C4-2B (cell line): ENCODE measurements around the gene TFPT.
"Not testable (repeated sequence)": the region's sequence is repeated elsewhere in the genome, so short reads cannot be mapped to it uniquely, and the experiment has no call there.

ENCODE experiments used
- H3K27ac ChIP-seq: fragments of 450-650 bp; 2 replicates; pipeline ENCODE4 v1.5.1; 2017
- CTCF ChIP-seq: fragments of 450-650 bp; conservative IDR thresholded peaks from 2 replicates; pipeline ENCODE4 v1.5.1; 2017; ENCODE audit warnings: mild to moderate bottlenecking
- ZFX ChIP-seq: fragments of 450-650 bp; IDR thresholded peaks from 2 replicates; pipeline ENCODE4 v1.6.1; 2017

Gene TFPT

GRCh38 chr19:54100561-54100960 is 14.9 kb downstream of the TFPT start, which contains the start of gene OSCAR:
TSS of gene OSCAR (minus strand) at chr19:54100803. CDS start at chr19:54100792, 11 bp downstream.
- no peak within 1 kb of the TSS for H3K27ac ChIP-seq
- TF ChIP-seq ZFX (no peak), CTCF (no peak)

DNA sequence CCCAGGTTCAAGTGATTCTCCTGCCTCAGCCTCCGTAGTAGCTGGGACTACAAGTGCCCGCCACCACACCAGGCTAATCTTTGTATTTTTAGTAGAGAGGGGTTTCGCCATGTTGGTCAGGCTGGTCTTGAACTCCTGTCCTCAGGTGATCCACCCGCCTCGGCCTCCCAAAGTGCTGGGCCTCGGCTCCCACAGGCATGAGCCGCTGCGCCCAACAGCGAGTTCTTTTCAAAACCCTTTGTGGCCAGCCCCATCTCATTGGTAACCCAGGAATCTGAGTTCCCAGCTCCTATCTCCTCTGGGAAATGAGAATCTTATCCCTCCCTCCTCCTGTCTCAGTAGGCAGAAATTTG is 15.6 kb downstream of the TFPT start:
- not testable (repeated sequence) for H3K27ac ChIP-seq

DNA sequence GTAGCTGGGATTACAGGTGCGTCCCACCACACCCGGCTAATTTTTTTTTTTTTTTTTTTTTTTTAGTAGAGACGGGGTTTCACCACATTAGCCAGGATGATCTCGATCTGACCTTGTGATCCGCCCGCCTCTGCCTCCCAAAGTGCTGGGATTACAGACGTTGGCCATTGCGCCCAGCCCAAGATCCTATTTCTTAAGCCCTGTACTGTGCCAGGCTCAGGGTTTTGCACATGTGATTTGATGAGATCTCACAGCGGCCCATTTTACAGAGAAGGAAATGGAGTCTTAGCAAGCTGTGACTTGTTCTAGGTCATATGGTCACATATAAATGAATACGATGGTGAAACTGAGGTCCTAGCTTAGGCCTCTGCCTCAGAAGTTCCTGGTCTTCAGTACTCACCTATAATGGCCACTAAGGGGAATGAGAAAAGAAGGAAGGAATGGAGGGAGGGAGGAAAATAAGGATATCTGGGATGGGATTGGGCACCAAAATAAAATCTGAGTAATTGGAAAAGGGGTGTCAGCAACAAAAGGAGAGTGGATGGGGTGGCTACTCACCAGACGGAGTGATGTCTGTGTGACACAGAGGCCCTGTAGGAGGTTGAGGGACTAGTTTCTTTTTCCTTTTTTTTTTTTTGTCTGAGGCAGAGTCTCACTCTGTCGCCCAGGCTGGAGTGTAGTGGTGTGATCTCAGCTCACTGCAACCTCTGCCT is 16.1 kb downstream of the TFPT start:
- TF ChIP-seq CTCF (no peak), ZFX (no peak)
- H3K27ac ChIP-seq = no peak overlapping the region

DNA sequence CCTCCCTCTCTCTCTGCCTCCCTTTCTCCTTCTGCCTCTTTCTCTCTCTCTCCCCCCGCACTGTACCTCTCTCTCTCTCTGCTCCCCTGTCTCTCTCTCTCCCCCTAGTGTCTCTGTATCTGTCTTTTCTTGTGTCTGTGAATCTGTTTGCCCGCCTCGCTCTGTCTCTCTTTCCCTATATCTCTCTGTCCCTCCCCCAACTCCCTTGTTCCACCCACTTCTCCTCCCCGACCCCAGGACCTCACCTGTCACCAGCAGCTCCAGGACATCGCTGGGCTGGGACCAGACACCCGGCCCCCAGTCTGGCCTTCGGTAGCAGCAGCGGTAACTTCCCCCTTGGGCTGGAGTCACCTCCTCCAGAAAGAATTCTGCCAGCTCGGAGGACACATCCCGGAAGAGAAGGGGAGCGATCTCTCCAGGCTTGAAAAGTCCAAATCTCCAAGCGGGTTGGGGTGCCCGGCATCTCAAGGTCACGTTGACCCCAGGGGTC is 18.8 kb downstream of the TFPT start:
- no peak overlapping the region for H3K27ac ChIP-seq
- TF ChIP-seq CTCF = no peak
- TF ChIP-seq ZFX = no peak

DNA sequence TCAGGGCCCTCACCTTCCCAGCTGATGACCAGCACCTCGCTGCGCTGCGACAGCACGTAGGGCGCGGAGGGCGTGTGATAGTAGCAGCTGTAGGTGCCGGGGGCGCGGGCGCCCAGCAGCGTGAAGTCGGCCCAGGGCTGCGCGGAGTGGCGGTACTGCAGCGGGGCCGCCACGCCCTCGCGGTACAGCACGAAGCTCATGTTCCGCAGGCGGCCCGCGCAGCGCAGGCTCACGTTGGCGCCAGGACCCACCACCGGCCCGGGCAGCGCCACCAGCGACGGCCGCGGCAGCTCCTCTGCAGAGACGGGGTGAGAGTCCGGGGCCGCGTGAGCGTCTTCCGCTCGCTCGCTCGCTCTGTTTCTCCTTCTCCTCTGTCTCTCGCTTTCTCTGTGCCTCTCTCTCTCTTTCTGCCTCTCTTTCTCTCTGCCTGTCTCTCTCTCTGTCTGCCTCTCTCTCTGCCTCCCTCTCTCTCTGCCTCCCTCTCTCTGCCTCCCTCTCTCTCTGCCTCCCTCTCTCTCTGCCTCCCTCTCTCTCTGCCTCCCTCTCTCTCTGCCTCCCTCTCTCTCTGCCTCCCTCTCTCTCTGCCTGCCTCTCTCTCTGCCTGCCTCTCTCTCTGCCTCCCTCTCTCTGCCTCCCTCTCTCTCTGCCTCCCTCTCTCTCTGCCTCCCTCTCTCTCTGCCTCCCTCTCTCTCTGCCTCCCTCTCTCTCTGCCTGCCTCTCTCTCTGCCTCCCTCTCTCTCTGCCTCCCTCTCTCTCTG is 19.4 kb downstream of the TFPT start:
- not testable (repeated sequence) for H3K27ac ChIP-seq

DNA sequence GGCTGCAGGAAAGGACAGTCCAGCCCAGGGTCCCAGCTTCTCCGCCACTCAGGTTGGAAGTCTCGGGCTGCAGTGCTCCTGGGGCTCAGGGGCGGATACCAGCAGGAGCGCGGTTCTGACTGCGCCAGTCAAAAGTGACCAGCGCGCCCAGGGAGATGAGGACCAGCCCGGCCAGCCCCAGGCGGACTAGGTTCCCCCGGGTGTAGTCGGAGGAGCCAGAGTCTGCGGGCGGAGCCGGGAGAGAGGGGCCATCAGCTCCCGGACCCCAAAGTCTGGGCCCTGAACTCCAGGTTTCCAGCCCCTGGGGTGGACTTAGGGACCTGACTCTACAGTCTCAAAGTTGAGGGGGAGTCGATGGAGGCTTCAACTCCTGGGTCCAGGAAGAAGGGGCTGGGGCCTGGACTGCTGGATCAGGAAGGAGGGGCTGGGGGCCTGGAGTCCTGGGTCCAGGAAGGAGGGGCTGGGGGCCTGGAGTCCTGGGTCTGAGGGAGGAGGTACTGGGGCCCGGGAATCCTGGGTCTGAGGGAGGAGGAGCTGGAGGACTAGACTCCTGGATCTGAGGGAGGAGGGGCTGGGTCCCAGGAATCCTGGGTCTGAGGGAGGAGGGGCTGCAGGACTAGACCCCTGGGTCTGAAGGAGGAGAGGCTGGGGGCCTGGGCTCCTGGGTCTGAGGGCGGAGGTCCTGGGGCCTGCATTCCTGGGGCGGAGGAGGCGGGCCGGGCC is 20.2 kb downstream of the TFPT start:
- TF ChIP-seq ZFX = no peak
- no peak for TF ChIP-seq CTCF
- H3K27ac ChIP-seq = no peak overlapping the region

GRCh38 chr19:54094426-54095000 is 20.9 kb downstream of the TFPT start:
- no peak overlapping the region for H3K27ac ChIP-seq

More at GRCh38 chr19:54094426-54095000, 20.9 kb downstream of the TFPT start:
- TF ChIP-seq CTCF = no peak
- TF ChIP-seq ZFX = no peak
